HepG2 (cell line): ENCODE data around the gene GTF2F2. TPM values are rescaled to one million over a fixed set of nuclear protein-coding genes. Genes with fewer than 3 reads are reported as not detected.
A peak's percentile ranks its signal among the peaks of the same experiment; 100 is the strongest.

Experiments used
- ATAC-seq: fragments of 200-7000 bp; cut with Tn5 transposase; 3 replicates; pipeline ENCODE4 v1.9.1; 2020; ENCODE audit warnings: mild to moderate bottlenecking, moderate library complexity
- BruUV-seq: library from RNA; stranded (reverse); fragments of 400-500 nt; replicated peaks from 2 replicates; lab custom pipeline; 2021; lab: Mats Ljungman, UMichigan
- CTCF ChIA-PET: fragments of 300-600 bp; formaldehyde crosslinking; extraction: SDS; loops from one replicate; lab custom pipeline; 2021; ENCODE audit warnings: low total read pairs, inconsistent platforms, low intra/inter-chr PET ratio; lab: Yijun Ruan, JAX
- POLR2A ChIA-PET: fragments of 350-600 bp; sonication (Branson Sonifier 250); formaldehyde crosslinking; loops from one replicate; lab custom pipeline; 2020; ENCODE audit warnings: antibody characterized with exemption, inconsistent platforms; lab: Yijun Ruan, JAX
- DNase-seq: peaks from one replicate; pipeline ENCODE4 v3.0.0-alpha.2; 2015; ENCODE audit warnings: low spot score
- FAIRE-seq: peaks from 3 replicates; lab custom pipeline; 2011; peaks lifted over from hg19 to GRCh38; lab: Jason Lieb, UNC
- H2AFZ ChIP-seq: one replicate; pipeline ENCODE4 v1.6.1; 2011; ENCODE audit warnings: low read length, inconsistent platforms
- H3K27ac ChIP-seq: fragments of 300-600 bp; 3 replicates; pipeline ENCODE4 v1.8.0; 2011; ENCODE audit warnings: mixed run types, mild to moderate bottlenecking, mixed read lengths, low read length, inconsistent platforms; ENCODE audit not compliant: insufficient read depth; ENCODE audit errors: extremely low read length
- H3K27me3 ChIP-seq, 2 experiments: fragments of 200-600 bp in 1 of 2; 2 replicates in 1 of 2; 3 replicates in 1 of 2; pipeline versions ENCODE4 v1.6.0 to v1.8.0; 2011; ENCODE audit warnings: low read length in 2 of 2, mild to moderate bottlenecking in 2 of 2, moderate library complexity in 2 of 2, inconsistent platforms in 1 of 2; ENCODE audit not compliant: insufficient read depth in 2 of 2, control insufficient read depth in 1 of 2
- H3K36me3 ChIP-seq, 2 experiments: fragments of 200-600 bp in 1 of 2; replicated peaks in 1 of 2; 2 replicates in 1 of 2; 3 replicates in 1 of 2; pipeline versions ENCODE4 v1.5.1 to v1.8.0; 2011; ENCODE audit warnings: low read length in 2 of 2, inconsistent platforms in 1 of 2; ENCODE audit not compliant: insufficient read depth in 2 of 2, control insufficient read depth in 1 of 2
- H3K4me1 ChIP-seq: 2 replicates; pipeline ENCODE4 v1.5.1; 2012; ENCODE audit warnings: low read length, inconsistent platforms; ENCODE audit not compliant: insufficient read depth
- H3K4me2 ChIP-seq: 2 replicates; pipeline ENCODE4 v1.6.0; 2011; ENCODE audit warnings: low read depth, low read length, inconsistent platforms
- H3K4me3 ChIP-seq, 3 experiments: fragments of 200-600 bp in 1 of 3; sonication (generic), shearing (Covaris generic) in 1 of 3; replicated peaks in 1 of 3; 2 replicates each; pipeline ENCODE4 v1.5.1; 2011 to 2016; ENCODE audit warnings: low read length in 3 of 3, inconsistent platforms in 2 of 3, low read depth in 2 of 3, mild to moderate bottlenecking in 2 of 3, control low read depth in 1 of 3, mixed read lengths in 1 of 3; ENCODE audit not compliant: insufficient read depth in 1 of 3
- H3K79me2 ChIP-seq: one replicate; pipeline ENCODE4 v1.6.1; 2011; ENCODE audit warnings: low read length, inconsistent platforms; ENCODE audit not compliant: insufficient read depth
- H3K9ac ChIP-seq: 2 replicates; pipeline ENCODE4 v1.6.0; 2011; ENCODE audit warnings: mild to moderate bottlenecking, low read depth, low read length, inconsistent platforms; ENCODE audit not compliant: insufficient read depth
- H3K9me3 ChIP-seq: 2 replicates; pipeline ENCODE4 v1.5.1; 2012; ENCODE audit warnings: mild to moderate bottlenecking, low read length
- H4K20me1 ChIP-seq: 2 replicates; pipeline ENCODE4 v1.6.0; 2011; ENCODE audit warnings: inconsistent platforms, mild to moderate bottlenecking, low read length, moderate library complexity; ENCODE audit not compliant: insufficient read depth
- CBX2 ChIP-seq, 2 experiments: fragments of 200-600 bp in 1 of 2; sonication (generic); formaldehyde crosslinking in 1 of 2; IDR thresholded peaks; 2 replicates each; pipeline versions ENCODE4 v1.7.0 to v1.8.1; 2018 to 2022; ENCODE audit warnings: low read depth in 2 of 2, low read length in 1 of 2, mild to moderate bottlenecking in 1 of 2, missing genetic modification reagents in 1 of 2
- CEBPG ChIP-seq: IDR thresholded peaks from 2 replicates; pipeline ENCODE4 v1.6.1; 2016
- ZNF549 ChIP-seq: sonication (generic); formaldehyde crosslinking; IDR thresholded peaks from 2 replicates; pipeline ENCODE4 v1.5.0; 2020; ENCODE audit warnings: missing genetic modification reagents
- ZNF687 ChIP-seq: sonication (generic); formaldehyde crosslinking; IDR thresholded peaks from 2 replicates; pipeline ENCODE4 v1.5.1; 2020; ENCODE audit warnings: mild to moderate bottlenecking, missing genetic modification reagents, moderate library complexity
- WGBS: methylation state at CpG from one replicate; pipeline ENCODE4 v1.1.6; 2017; ENCODE audit warnings: low lambda C conversion rate; 5-methylcytosine and 5-hydroxymethylcytosine counted together
- in situ Hi-C: cut with HindIII; loops from 2 replicates; pipeline ENCODE4 v1.10.0; 2017; ENCODE audit warnings: low pct_unique_long_range_greater_than_20kb; ENCODE audit not compliant: extremely low pct_ligation_motif_present
- intact Hi-C: fragments of 100-400 bp; cut with micrococcal nuclease; formaldehyde crosslinking; loops from one replicate; pipeline ENCODE4 v1.10.0; 2022; ENCODE audit not compliant: unreplicated experiment
- polyA plus RNA-seq, 8 experiments: library from polyadenylated mRNA; depleted of rRNA in 3 of 8; stranded (reverse) in 7 of 8; unstranded in 1 of 8; fragments of >200 nt; fragmentation: Illumina TruSeq in 4 of 8; extraction: Trizol in 4 of 8; gene quantifications; 2 replicates each; pipeline versions ENCODE4 v1.2.1 to v1.2.3, GENCODE V29; 2011 to 2016; ENCODE audit warnings: low read depth in 4 of 8, missing spikeins in 1 of 8, mixed read lengths in 1 of 8; ENCODE audit not compliant: insufficient read depth in 1 of 8
- total RNA-seq, 5 experiments: library from RNA; depleted of rRNA; stranded (reverse); fragments of >200 nt; fragmentation: Illumina TruSeq; extraction: Trizol; gene quantifications; 2 replicates each; pipeline ENCODE4 v1.2.3, GENCODE V29; 2016; ENCODE audit warnings: low read depth in 1 of 5

The GTF2F2 gene
- total and polyA plus RNA-seq, 2 of the 13 experiments (the other 11 are each of a cell fraction or from before 2014, with no cell fraction given): 10.6 to 32.8 TPM

GRCh38 chr13:45301263-45301662, 181.0 kb downstream of the GTF2F2 start:
- H3K9me3 ChIP-seq: no peaks in the 10 kb centered on the region
- 5% methylated on average over 9 of the region's 11 CpGs for WGBS

More at GRCh38 chr13:45301263-45301662, 181.0 kb downstream of the GTF2F2 start:
- Histone ChIP-seq H3K9ac (no peak overlapping the region), H3K4me2 (peak overlapping the region; percentile 61), H3K4me1 (peaks cover 13% of the 10 kb centered on the region), H3K79me2 (no peaks in the 10 kb centered on the region), H2AFZ (no peak overlapping the region), H4K20me1 (no peaks in the 10 kb centered on the region), H3K27ac (no peak overlapping the region), H3K36me3 (no peaks in the 10 kb centered on the region), H3K4me3 (0 out of 6 replicates have a peak overlapping the region, but pooled peaks of 1 of the 3 experiments have one; percentile 8), H3K27me3 (peaks cover 0 to 7% of the 10 kb centered on the region in 2 experiments; a peak in 1 of 5 replicates)
- ATAC-seq (peak; percentile 37), FAIRE-seq (no peak), DNase-seq (no peak)
- CTCF ChIA-PET: no interaction called here
- intact Hi-C loops (no loop called here), in situ Hi-C loops (no loop called here)
- BruUV-seq: no TSS peak
- TF ChIP-seq CBX2 (IDR thresholded peaks at IDR 0.05; ENCODE audit: low read depth, low read length): no peak
- no peak for TF ChIP-seq CBX2 (CRISPR knock-in tag; IDR thresholded peaks at IDR 0.05; ENCODE audit: low read depth)
- TF ChIP-seq CEBPG (CRISPR knock-in tag): 0 out of 2 replicates have a peak, but pooled peaks have one; percentile 25
- no peak for TF ChIP-seq ZNF687 (CRISPR knock-in tag)
- no peak for TF ChIP-seq ZNF549
- POLR2A ChIA-PET: no interaction called here
